Activated CD8-positive, alpha-beta memory T cell treated with anti-CD3 and anti-CD28 coated beads for 1 hour (primary cell): ENCODE measurements around the gene CHRNB1.

Experiments
- DNase-seq, 2 donors: peaks; one replicate each; pipeline ENCODE4 v3.0.0-alpha.2; 2020; ENCODE audit warnings: low read depth in 1 of 2; ENCODE audit errors: extremely low read depth in 1 of 2

The CHRNB1 gene

GRCh38 chr17:7414837-7415236, 30.0 kb upstream of the CHRNB1 start:
- DNase-seq, result no peak

GRCh38 chr17:7415784-7416183, 29.1 kb upstream of the CHRNB1 start:
- no peak for DNase-seq

DNA sequence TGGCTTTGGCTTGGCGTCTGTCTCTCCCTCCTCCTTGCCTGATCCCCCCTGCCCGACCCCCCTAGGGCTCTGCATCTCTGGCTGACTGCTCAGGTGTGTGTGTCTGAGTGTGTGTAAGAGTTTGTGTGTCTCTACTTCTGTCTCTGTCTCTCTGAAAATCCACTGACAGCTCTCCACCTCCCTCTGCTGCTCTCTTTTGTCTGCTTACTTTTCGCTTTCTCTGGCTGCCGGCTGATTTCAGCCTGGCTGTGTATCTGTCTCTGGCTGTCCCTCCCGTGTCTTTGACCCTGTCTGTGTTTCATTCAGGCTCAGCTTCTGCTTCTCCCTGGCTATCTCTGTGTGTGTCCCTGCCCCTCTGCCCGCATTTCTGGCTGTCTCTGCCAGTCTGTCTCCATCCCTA, 28.5 kb upstream of the CHRNB1 start:
- no peak for DNase-seq

- DNase-seq, result no peak
Observed at GRCh38 chr17:7417056-7417655, 27.7 kb upstream of the CHRNB1 start.

DNA sequence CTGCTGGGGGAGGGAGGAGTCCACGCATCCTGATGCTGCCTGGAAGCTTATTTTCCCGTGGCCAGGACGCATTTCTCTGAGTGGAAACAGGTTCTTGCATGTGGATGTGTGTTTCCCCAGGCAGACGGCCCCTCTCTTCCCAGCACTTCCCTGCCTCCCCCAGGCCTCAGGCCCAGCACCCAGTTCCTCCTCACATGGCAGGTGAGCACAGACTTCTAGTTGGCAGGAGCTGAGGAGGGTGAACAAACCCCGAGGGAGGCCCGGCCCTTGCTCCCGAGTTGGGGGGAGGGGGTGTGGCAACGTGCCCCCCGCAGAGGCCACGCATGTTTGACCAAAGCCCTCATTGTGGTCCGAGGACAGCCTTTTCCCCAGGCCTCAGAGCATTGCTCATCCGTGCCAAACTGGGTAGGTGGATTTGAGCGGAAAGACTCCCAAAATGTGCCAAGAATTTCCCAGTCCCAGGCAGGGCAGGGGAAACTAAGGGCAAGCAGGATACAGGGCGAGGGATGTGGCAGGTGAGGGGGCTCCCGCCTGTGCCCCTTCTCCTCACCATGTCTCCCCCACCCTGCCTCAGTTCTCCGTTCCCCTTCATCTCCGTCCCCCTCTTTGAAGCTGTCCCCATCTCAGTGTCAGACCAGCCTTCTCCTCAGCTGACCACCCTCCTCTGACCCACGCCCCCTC, 26.2 kb upstream of the CHRNB1 start:
- no peak for DNase-seq

DNA sequence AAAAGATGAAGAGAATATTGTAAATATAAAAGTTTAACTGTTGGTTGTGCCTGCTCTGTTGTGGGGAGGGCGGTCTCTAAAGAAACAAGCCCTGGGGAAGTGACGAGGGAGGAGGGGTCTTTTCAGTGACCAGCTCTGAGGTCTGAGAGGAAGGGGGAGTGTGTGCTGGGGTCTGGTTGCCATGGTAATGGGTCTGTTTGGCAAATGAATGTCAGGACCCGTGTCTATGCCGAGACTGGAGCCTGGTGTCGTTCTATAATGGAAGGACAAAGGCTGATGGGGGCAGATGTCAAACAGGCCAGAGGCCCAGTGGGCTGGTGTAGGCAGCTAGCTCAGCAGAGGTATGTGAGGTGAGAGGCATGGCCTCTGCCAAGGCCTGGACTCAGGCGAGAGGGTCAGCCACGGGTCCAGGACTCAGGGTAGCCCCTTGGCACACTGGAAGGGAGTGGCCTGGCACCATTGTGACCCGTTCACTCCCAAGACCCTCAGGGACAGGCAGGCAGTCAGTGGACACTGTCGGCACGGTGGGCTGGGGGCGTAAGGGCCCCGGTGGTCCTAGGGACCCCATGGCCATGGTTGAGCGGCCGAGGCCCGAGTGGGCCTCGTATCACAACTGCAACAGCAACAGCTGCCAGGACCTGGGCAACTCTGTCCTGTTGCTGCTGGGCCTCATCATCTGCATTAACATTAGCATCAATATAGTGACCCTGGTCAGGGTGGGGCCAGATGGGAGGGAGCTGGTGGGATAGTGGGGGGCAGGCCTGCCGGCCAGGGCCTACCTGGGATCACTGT, 24.8 kb upstream of the CHRNB1 start, which contains the start of gene SPEM1:
TSS of gene SPEM1 (plus strand) at position 506 of the 792 bp plus-strand sequence. CDS start at position 567, 61 bp downstream.
- no peak for DNase-seq

DNA sequence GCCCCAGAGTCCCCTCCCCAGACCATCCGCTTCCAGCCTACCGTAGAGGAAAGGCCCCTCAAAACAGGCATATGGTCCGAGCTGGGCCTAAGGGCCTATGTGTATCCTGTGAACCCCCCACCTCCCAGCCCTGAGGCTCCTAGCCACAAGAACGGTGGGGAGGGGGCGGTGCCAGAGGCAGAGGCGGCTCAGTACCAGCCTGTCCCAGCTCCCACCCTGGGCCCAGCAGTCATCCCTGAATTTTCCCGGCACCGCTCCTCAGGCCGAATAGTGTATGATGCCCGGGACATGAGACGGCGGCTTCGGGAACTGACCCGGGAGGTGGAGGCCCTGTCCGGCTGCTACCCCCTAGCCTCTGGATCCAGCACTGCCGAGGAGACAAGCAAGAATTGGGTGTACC, 23.7 kb upstream of the CHRNB1 start:
- DNase-seq, result no peak

DNA sequence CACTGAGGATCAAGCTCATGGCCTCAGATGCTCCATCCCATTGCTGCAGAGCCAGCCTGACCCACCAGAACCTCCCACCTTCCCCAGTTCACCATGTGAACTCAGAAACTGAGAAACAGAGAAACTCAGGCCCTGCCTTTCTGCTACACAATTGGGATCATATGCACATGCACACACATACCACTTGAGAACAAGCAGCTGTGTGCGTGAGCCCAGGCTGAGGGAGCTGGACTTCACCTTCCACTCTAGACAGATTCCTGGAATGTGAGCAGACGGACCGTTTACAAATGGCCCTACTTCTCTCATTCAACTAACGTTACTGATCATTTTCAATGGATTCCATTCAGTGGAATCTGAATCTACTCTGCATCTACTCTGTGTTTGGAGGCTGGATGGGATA, 21.2 kb upstream of the CHRNB1 start:
- DNase-seq, result no peak

- DNase-seq, result no peak
Observed at GRCh38 chr17:7425316-7425715, 19.5 kb upstream of the CHRNB1 start, which contains the start of gene SPEM2. TSS of gene SPEM2 (plus strand) at chr17:7425616. CDS start at chr17:7425689, 73 bp downstream.

DNA sequence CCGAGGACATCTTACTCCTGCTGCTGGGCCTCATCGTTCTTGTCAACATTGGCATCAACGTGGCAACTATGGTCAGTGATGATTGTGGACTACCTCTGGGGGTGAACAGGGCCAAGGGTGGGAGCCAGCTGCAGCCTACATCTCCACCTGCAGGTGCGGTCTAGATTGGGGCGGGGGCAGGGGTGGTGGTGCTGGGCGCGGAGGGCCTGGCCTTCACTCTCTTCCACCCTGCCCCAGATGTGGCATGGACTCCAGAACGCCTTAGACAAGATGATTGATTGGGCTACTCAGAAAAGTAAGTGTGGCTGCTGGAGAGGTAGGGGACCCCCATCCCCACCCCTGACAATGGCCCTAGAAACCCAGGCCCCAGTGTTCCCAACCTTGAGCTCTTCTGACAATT, 19.1 kb upstream of the CHRNB1 start:
- no peak for DNase-seq

DNA sequence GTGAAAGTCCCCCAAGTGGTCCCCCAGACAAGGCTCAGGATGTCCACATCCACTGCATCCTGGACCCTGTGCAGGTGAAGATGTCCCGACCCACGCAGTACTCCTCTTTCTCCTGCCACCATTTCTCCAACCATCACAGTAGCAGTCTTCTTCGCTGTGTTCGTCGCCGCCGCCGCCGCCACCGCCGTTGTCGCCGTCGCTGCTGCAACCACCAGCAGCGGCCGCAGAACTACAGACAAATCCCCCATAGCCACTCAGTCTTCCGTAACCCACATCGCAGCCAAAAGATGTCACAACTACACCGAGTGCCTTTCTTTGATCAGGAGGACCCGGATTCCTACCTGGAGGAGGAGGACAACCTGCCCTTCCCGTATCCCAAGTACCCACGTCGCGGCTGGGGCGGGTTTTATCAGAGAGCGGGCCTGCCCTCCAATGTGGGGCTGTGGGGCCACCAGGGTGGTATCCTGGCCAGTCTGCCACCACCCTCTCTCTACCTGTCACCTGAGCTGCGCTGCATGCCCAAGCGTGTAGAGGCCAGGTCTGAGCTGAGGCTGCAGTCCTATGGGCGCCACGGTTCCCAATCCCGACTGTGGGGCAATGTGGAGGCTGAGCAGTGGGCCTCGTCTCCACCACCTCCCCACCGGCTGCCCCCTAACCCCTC, 18.5 kb upstream of the CHRNB1 start:
- DNase-seq, result no peak

DNA sequence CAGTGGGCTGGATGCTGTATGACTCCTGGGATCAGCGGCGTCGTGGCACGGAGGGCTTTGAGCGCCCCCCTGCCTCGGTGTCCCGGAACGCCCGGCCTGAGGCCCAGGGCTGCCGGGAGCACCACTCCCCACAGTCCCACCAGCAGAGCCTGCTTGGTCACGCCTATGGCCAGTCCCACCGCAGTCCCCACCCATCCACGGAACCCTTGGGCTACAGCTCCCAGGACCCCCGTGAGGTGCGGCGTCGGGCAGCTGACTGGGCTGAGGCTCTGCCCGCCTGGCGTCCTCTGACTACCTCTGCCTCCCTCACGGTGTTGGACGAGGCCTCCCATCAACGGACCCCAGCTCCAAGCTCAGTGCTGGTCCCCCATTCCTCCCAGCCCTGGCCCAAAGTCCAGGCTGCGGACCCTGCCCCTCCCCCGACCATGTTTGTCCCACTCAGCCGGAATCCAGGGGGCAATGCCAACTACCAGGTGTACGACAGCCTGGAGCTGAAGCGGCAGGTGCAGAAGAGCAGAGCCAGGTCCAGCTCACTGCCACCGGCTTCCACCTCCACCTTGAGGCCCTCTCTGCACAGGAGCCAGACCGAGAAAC, 17.9 kb upstream of the CHRNB1 start:
- DNase-seq, result no peak

DNA sequence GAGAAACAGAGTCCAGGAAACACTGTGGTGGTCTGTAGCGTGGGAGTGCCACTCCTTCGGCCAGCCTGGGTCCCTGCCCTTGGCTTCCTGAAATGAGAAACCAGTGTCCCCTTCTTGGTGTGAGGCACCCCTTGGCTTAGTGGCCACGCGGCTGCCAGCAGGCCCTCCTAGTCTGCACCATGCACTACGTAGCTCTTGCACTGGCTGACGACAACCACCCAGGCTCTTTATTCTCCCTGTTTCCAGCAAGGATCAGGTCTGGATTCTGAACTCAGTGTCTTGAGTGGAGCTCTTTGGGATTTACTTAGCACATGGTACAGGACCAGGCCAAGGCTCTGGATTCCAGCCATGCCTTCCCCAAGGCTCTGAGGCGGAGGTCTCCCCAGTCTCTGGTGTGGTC, 17.3 kb upstream of the CHRNB1 start:
- DNase-seq, result no peak

DNA sequence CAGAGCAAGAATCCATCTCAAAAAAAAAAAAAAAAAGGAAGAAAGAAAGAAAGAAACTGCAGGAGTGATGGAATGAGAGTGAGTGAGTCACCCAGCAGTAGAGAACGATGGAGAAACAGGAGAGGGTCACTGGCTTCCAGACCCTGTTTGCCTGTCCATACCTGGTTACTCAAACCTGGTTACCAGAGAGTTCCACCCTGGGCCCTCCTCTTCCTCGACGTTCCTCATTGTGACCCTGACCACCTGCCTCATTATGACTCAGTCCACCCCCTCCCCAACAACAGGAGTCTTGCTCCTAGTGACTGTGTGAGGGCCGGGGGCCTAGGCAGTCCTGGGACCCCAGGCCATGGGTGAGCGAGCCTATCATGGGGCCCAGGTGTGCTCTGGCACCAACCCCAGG, 16.3 kb upstream of the CHRNB1 start, which contains the start of gene SPEM3:
TSS of gene SPEM3 (plus strand) at position 301 of the 400 bp plus-strand sequence. CDS start at position 347, 46 bp downstream.
- DNase-seq, result no peak

GRCh38 chr17:7429722-7430121, 15.1 kb upstream of the CHRNB1 start:
- DNase-seq, result no peak

GRCh38 chr17:7431231-7431630, 13.6 kb upstream of the CHRNB1 start:
- DNase-seq, result no peak

GRCh38 chr17:7432296-7432695, 12.6 kb upstream of the CHRNB1 start:
- no peak for DNase-seq

GRCh38 chr17:7435676-7436555, 8.9 kb upstream of the CHRNB1 start:
- peak in 1 of 2 donors; percentile 38 for DNase-seq

DNA sequence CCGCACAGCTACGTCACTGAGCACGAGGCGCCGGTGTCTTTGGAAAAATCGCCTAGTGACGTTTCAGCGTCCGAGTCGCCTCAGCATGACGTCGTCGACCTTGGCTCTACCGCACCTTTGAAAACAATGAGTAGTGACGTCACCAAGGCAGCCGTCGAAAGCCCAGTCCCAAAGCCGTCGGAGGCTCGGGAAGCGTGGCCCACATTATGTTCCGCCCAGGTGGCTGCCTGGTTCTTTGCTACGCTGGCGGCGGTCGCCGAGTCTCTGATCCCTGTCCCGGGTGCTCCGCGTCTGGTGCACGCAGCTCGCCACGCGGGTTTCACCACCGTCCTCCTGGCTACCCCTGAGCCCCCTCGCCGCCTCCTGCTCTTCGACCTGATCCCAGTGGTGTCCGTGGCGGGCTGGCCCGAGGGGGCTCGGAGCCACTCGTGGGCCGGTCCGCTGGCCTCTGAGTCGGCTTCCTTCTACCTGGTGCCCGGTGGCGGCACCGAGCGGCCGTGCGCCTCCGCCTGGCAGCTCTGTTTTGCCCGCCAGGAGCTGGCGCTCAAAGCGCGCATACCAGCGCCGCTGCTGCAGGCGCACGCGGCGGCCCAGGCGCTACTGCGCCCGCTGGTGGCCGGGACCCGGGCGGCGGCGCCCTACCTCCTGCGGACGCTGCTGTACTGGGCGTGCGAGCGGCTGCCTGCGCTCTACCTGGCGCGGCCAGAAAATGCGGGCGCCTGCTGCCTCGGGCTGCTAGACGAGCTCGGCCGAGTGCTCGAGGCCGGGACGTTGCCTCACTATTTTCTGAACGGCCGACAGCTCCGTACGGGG, 8.1 kb upstream of the CHRNB1 start:
- peak; percentile 55 to 72 for DNase-seq
